ENCODE data around the gene GJA3. TPM values are rescaled to one million over a fixed set of nuclear protein-coding genes. Genes with fewer than 3 reads are reported as not detected.

Gene GJA3
- total RNA-seq, 2 donors from 2014 or later = not detected

DNA sequence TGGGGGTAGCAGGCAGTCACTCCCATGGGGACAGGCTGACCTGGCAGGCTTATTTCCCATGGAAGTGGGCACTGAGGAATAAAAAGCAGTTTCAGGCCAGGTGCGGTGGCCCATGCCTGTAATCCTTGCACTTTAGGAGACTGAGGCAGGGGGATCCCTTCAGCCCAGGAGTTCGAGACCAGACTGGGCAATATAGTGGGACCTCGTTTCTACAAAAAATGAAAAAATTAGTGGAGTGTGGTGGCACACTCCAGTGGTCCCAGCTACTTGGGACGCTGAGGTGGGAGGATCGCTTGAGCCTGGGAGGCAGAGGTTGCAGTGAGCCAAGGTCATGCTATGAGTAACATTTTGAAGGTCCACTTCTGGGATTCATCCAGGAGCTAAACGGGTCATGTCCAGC lies 25.9 kb upstream of the GJA3 start:
- ATAC-seq (no peak), DNase-seq (no peak)
- intact Hi-C loops (cut with DNase I, micrococcal nuclease) = loop anchor here in 1 of 2 donors (10.0 kb wide), 1 partner anchor 738 kb away; no protein-coding TSS in a partner anchor

DNA sequence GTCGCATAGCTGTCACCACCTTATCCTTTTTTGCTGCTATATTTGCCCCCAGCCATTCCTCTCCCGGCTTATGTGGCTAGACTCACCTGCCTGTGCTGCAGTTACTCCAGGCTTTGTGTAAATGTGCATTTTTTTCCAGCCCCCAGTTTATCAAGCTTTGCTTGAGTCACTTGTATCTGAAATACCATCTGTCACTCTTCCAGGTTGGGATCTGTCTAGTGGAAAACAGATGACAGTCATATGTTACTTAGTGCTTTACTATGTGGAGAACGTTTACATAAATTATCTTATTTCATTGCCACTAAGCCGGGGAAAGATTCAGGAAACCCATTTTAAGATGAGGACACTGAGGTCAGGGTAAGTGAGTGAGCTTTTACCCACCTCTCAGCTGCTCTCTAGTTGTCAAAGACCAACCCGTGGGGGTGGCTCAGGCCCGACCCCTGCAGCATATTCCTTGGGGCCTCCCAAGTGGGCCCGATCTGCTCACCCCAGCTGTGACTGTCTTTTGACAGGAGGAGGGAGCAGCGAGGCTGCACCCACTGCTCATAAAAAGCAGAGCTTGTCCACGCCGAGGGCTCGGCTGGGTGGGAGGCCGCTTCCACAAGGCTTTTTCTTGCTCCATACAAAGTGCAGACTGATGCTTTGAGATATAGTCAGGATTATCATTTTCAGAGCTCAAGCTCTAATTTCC lies 24.7 kb upstream of the GJA3 start:
- ATAC-seq = no peak
- DNase-seq = no peak
- intact Hi-C loops (cut with DNase I, micrococcal nuclease) = loop anchor here in 1 of 2 donors (10.0 kb wide), 1 partner anchor 739 kb away; no protein-coding TSS in a partner anchor

DNA sequence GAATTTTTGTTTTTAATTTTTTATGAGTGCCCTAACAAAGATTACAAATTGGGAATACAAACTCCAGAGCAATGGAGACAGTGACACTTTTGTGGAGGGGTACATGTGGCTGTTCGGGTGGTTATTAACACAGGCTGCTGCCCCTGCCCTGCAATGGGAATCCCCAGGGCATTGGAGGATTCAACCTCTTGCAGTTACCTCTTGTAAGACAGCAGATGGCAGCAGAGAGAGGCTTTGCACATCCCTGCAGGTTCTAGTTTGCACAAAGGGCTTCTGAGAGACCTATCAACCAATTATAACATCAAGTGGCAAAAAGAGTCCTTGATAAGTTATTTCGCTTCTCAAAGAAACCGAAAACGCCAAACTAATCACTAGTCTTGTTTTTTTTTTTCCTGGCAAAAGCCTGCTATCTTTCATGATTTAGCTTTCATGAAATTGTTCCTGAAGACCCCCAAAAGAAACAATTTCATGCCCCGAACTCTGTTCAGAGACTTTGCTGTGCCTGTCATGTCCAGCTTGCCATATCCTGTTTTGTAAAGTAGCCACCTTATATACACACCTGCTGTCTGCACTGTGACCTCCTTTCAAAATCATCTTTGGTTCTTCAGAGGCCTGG lies 21.5 kb upstream of the GJA3 start:
- intact Hi-C loops (cut with DNase I, micrococcal nuclease) = loop anchor here in 1 of 2 donors (10.0 kb wide), 1 partner anchor 742 kb away; no protein-coding TSS in a partner anchor
- no peak for DNase-seq

DNA sequence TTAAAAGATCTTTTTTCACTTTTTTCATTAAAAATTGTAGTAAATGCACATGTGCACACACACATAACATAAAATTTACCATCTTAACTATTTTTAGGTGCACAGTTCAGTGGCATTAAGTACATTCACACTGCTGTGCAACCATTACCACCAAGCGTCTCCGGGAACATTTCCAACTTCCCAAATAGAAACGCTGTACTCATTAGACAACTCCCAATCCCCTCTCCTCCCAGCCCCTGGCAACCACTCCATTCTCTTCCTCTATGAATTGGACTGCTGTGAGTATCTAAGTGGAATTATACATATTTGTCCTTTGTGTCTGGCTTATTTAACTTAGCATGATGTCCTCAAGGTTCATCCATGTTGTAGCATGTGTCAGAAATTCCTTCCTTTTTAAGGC lies 20.3 kb upstream of the GJA3 start:
- ATAC-seq (no peak), DNase-seq (no peak)
- intact Hi-C loops (cut with DNase I, micrococcal nuclease) = loop anchor here in 1 of 2 donors (10.0 kb wide), 1 partner anchor 744 kb away; no protein-coding TSS in a partner anchor

More for the DNA sequence above, 21.5 kb upstream of the GJA3 start:
- peak; percentile 85 for ATAC-seq

DNA sequence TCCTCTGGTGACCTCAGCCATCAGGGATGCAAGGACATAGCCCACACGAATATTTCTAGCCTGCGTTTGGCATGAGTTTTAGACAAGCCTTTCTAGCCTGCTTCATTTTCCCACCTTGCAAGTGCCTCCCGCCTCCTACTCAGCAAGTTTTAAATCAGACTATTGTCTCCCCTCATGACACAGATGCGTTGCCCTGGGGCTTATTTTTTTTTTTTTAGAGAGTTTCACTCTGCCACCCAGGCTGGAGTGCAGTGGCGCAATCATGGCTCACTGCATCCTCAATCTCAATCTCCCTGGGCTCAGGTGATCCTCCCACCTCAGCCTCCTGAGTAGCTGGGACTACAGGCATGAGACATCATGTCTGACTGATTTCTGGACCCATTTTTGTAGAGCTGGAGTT lies 17.3 kb upstream of the GJA3 start:
- ATAC-seq (no peak), DNase-seq (no peak)
- intact Hi-C loops (cut with DNase I, micrococcal nuclease) = no loop called here

DNA sequence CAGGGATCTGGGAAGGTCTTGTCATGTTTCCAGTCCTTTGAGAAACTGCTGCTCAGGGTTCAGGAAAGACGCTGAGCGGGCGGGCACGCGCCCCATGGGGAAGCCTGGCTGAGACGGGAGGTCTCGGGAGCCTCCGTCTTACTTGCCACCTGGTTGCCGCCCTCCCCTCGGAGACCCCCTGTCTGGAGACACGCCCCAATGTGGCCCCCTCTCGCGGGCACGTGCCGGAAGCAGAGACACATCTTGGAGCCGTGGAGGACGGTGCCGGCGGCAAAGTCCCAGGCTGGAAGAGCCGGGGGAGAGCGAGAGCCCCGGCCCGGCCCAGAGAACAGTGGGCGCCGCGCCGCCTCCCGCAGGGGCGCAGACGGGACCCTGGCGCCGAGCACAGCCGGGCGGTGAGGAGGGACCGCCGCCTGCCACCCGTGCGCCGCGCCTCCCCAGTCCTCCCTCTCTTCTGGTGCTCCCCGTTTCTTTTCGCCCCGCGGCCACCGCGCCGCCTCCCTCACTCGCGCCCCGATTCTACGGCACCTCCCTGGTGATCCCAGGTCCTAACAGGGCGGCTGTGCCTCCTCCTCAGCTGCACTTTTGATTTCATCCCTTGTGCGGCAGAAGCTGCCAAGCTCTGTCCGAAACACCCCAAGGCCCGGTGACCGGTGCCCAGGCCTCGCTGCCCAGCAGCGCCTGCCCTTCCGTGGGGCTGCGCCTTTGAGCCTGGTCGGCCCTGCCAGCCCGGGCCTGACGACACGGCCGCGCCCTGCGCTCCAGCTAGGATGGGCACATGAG lies 16.4 kb upstream of the GJA3 start:
- DNase-seq (no peak), ATAC-seq (peak; percentile 10)
- intact Hi-C loops (cut with DNase I, micrococcal nuclease) = no loop called here

DNA sequence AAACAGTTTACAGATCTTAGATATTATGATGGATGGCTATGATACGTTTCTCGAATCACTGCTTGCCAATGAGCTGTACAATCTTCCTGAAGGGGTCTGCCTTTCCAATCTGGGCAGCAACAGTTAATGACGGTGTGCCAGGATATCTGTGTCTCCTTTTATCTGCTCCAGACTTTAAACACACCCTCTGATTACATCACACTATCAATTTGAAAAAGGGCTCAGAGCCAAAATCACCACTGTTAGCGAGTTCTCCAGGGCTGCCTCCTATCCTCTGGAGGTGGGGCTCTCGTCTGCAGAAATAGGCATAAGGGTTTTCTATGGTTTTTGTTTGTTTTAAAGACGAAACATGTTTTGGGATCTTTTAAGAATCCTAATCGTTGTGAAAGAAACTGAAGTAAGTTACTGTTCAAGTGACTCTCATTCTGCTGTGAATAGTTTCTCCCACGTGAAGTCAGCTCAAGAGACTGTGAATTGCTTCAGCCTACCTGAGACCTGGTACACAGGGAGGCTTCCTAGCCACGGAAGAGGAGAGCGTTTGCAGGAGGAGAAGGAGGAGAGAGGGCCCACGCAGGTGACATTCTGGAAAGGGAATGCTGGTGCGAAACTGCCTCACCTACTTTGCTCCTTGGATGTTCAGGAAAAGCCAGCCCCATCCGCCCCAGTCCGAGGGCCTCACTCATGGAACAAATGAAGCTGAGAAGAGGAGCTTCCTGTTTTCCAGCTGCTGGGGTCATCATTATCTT lies 15.2 kb upstream of the GJA3 start:
- ATAC-seq = no peak
- intact Hi-C loops (cut with DNase I, micrococcal nuclease) = no loop called here
- DNase-seq = no peak

DNA sequence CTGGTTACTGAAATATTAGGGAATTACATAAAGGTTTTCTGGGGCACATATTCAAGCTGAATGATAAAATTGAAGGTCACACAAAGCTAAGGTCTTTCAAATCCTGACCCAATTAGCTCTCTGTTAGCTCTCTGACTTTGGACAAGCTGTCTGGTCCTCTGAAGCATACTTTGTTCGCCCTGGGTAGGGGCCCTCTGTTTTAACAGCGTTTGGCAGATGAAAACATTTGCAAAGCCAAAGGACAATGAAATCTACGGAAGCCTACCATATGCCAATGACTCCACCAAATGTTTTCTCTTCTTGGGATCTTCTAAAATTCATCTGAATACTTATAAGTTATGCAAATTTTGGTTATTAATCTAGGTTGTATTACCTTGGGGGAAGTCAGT lies 14.5 kb upstream of the GJA3 start:
- intact Hi-C loops (cut with DNase I, micrococcal nuclease) = no loop called here
- no peak for DNase-seq
- ATAC-seq = no peak

DNA sequence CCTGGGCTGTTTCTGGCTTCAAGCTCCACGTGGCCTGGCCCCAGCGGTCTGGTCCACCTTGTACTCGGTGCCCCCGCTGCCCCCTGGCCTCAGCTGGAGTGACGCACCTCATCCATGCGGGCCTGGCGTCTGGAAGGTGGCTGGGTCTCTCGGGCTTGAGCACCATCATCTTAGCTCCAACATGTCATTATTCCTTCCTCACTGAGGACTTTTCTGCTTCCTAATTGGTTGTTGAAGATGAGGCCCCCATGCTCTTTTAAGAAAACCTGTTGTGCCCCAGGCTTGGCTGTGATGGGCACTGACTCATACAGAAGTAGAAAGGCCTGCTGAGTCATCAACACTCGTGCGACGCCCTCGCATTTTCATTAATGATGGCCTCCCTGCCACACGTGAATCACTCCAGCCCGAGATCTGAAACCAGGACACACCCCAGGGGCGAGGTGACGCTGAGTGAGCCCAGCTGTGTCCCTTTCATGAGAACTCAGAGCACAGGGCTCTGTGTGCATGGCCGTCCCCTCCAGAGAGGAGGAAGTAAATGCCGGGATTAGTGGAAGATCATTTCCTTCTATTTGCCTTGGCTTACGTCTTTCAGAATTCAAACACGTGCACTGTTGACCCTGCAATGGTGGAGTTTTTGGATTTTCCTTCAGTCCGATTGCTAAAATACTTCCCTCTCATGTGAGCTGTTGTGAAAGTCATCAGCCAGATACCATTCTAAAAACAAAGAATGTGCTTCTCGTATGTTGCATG lies 14.0 kb upstream of the GJA3 start:
- intact Hi-C loops (cut with DNase I, micrococcal nuclease) = no loop called here
- DNase-seq (peak; percentile 60 to 90), ATAC-seq (peak; percentile 91)

DNA sequence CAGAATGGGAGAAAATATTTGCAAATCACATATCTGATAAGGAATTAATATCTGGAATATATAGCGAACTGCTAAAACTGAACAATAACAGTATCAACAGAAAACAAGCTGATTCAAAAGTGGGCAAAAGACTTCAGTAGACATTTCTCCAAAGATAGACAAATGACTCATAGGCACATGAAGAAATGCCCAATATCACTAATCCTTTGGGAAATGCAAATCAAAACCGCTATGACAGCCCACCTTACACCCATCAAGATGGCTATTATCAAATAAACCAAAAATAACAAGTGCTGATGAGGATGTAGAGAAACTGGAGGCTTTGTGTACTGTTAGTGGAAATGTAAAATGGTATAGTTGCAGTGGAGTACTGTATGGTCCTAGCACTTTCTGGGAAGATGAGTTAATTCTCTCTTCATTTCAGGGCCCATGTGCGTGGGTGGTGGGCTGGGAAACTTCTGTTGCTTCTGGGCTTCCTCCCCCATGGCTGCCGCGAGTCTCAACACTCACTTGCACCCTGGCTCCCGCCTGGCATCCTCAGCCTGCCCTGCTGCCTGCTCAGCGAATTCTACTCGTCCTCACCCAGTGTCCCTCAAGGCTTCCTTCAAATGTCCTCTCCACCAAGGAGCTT lies 12.4 kb upstream of the GJA3 start:
- no peak for ATAC-seq
- DNase-seq = no peak
- intact Hi-C loops (cut with DNase I, micrococcal nuclease) = no loop called here

DNA sequence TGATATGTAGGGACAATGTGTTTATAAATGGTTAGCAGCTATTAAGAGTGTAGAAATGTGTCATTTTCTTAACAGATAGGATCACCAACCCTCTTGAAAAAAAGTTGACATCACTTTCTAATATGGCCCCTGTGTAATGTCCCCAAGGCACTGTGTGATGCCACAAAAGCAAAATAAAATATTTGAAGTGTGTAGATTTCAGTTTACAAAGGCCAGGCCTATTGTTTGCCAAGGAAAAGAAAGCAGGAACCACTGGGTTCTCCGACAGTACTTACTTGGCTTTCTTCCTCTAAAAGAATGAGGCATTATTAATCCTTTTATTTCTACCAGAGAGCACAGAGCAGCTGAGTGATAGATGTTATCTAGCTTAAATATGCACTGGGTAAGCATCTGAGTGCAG lies 10.5 kb upstream of the GJA3 start:
- DNase-seq = no peak
- no peak for ATAC-seq
- intact Hi-C loops (cut with DNase I, micrococcal nuclease) = no loop called here

DNA sequence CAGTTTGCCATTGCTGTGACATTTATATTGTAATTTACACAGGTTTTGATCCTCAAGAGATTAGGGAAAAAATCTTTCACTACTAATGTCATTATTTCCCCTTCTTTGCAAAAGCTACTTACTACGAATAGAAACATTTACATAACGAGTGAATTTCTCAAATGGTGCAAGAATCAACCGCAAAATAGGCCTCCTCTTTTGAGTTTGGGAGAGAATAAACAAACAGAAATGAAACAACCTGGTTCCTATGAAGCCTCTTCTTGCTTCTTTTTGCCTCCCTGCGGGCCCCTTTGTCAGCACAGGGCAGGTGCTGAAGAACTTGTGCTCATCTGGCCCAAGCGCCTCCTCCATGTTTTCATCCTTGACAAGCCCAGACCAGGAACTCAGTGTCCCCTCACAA lies 10.1 kb upstream of the GJA3 start:
- ATAC-seq (no peak), DNase-seq (no peak)
- intact Hi-C loops (cut with DNase I, micrococcal nuclease) = no loop called here

DNA sequence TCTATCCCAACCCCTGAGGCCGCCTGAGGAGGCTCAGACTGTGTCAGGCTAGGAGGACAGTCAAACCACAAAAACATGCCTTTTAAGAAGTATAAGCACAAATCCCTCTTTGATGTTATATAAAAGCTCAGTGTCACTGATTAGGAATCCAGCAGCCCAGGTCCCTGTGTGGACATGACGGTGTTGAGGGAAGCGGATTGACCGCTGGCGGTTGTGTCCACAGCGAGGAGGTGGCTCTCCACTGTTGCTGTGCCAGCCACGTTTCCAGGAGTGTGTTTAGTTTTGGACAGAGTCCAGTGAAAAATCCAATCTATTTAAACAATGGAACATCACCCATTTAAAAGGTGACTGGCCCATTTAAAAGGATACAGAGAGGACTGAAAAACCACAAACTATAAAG lies 7.5 kb upstream of the GJA3 start:
- no peak for ATAC-seq
- DNase-seq = no peak
- intact Hi-C loops (cut with DNase I, micrococcal nuclease) = loop anchor here in 1 of 2 donors (10.0 kb wide), 1 partner anchor 74 kb away; no protein-coding TSS in a partner anchor

DNA sequence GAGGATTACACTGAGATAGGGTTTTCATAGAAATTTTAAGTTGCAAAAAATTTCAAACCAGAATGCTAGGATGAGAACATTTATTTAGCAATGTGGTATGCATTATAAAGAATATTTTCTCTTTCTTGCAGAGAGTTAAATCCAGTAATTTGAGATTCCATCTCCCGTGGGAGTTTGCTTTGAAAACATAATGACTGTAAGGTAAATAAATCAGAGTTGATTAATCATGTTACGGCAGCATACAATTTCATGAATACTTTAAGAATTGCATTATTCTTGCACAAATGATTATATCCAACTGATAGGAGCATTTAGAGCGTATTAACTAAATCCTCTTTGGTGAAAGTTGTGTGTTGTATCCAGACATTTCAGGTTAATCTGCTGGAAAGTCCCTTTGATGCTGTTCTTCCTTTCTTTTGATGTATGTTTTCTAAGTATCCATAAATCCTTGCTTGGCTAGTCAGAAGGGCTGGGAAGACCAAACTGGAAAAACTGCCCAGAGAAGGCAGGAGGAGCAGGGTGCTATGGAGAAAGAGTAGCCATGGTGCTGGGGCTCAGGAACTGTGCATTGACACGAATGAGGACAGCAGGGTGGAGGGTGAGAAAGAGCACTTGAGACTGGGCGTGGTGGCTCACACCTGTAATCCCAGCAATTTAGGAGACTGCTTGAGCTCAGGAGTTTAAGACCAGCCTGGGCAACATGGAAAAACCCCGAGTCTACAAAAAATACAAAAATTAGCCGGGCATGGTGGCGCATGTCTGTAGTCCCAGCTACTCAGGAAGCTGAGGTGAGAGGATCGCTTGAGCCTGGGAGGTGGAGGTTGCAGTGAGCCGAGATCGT lies 4.8 kb upstream of the GJA3 start:
- intact Hi-C loops (cut with DNase I, micrococcal nuclease) = loop anchor here in 1 of 2 donors (10.0 kb wide), 1 partner anchor 71 kb away; no protein-coding TSS in a partner anchor
- DNase-seq (no peak), ATAC-seq (no peak)

DNA sequence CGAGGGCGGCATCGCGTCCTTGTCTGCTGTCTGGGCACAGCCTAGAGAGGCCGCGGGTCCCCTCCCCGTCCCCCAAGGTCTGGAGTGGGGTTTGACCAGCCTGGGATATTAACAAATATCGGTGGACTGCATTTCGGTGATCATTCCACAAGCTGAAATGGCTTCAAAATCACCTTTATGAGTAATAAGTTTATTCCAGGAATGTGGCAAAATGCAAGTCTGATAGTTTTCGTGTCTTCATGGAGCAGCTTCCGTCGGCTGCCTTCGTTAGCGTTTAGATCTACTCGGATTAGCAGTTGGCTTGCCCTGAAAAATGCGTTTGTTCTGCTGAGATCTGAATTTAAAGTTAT lies 1.1 kb upstream of the GJA3 start:
- intact Hi-C loops (cut with DNase I, micrococcal nuclease) = loop anchor here in 1 of 2 donors (10.0 kb wide), 1 partner anchor 67 kb away; no protein-coding TSS in a partner anchor
- DNase-seq (no peak), ATAC-seq (no peak)

DNA sequence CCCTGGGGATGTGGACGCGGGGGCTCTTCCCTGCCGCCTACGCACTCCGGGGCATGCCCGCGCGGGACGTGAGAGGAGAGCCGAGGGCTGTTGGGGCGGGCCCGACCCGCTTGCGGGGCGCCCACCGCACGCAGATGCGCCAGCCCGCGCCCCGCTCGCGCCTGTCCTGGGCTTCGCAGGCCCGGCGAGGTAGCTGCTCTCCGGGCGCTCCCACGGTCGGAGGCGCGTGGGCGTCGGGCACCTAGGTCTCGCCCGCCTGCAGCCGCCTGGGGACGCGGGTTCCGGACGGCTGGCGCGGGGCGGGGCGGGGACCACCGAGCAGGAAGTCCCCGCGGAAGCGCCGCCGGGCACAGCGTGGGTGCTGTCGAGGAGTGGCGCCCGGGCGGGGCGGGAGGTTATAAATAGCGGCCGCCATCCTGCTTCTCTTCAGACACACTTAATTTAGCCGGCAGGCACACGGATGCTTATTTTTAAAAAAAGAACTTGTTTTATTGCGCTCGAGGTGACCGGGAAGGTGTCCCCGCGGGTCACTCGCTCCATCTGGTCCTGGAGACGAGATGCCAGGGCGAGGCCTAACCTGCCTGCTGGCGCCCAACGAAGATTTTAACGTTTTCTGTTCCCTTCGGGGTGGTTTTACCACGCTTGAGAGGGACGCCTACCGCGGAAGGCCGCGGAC lies 561 bp upstream of the GJA3 start:
- peak in 1 of 2 donors; percentile 54 for DNase-seq
- peak; percentile 40 for ATAC-seq
- intact Hi-C loops (cut with DNase I, micrococcal nuclease) = loop anchor here in 1 of 2 donors (10.0 kb wide), 1 partner anchor 67 kb away; no protein-coding TSS in a partner anchor
